Liver (tissue), 9 donors: ENCODE data around the gene GRAP. TPM values are rescaled to one million over a fixed set of nuclear protein-coding genes. Genes with fewer than 3 reads are reported as not detected.
"Not testable (repeated sequence)": the region's sequence is repeated elsewhere in the genome, so short reads cannot be mapped to it uniquely, and the experiment has no call there.

Experiments used
- DNase-seq: peaks from one replicate; pipeline ENCODE4 v3.0.0-alpha.2; 2017; ENCODE audit warnings: low spot score
- H3K27ac ChIP-seq, 2 donors: one replicate each; pipeline ENCODE4 v1.7.0; 2013; ENCODE audit warnings: inconsistent platforms in 2 of 2, low read length in 2 of 2, control low read depth in 1 of 2, low read depth in 1 of 2, mild to moderate bottlenecking in 1 of 2
- H3K27me3 ChIP-seq, 4 donors: one replicate each; pipeline versions ENCODE4 v1.6.1 to v1.7.0; 2013; ENCODE audit warnings: low read length in 3 of 4, inconsistent platforms in 1 of 4, mild to moderate bottlenecking in 1 of 4, moderate library complexity in 1 of 4; ENCODE audit not compliant: control insufficient read depth in 4 of 4, insufficient read depth in 4 of 4
- H3K36me3 ChIP-seq, 4 donors: one replicate each; pipeline versions ENCODE4 v1.6.1 to v1.7.0; 2013; ENCODE audit warnings: low read length in 3 of 4, mild to moderate bottlenecking in 3 of 4, low read depth in 1 of 4, moderate library complexity in 1 of 4; ENCODE audit not compliant: control insufficient read depth in 4 of 4, insufficient read depth in 3 of 4
- H3K4me1 ChIP-seq, 4 donors: one replicate each; pipeline versions ENCODE4 v1.6.1 to v1.7.0; 2013; ENCODE audit warnings: low read length in 3 of 4, mild to moderate bottlenecking in 3 of 4, moderate library complexity in 1 of 4; ENCODE audit not compliant: control insufficient read depth in 4 of 4, insufficient read depth in 4 of 4
- H3K4me3 ChIP-seq, 3 donors: one replicate each; pipeline versions ENCODE4 v1.6.1 to v1.7.0; 2013; ENCODE audit warnings: low read length in 3 of 3, control low read depth in 1 of 3, low read depth in 1 of 3, mild to moderate bottlenecking in 1 of 3
- H3K9ac ChIP-seq, 2 donors: one replicate each; pipeline ENCODE4 v1.7.0; 2013; ENCODE audit warnings: low read length in 2 of 2, mild to moderate bottlenecking in 2 of 2, moderate library complexity in 2 of 2, control low read depth in 1 of 2, low read depth in 1 of 2
- H3K9me3 ChIP-seq, 4 donors: one replicate each; pipeline versions ENCODE4 v1.6.1 to v1.7.0; 2013; ENCODE audit warnings: low read length in 3 of 4; ENCODE audit not compliant: control insufficient read depth in 4 of 4
- ATF3 ChIP-seq: IDR thresholded peaks from 2 replicates; pipeline ENCODE4 v1.6.1; 2016; ENCODE audit warnings: antibody characterized with exemption
- EGR1 ChIP-seq, 2 donors: IDR thresholded peaks; 2 replicates each; pipeline ENCODE4 v1.6.1; 2016 to 2018; ENCODE audit warnings: antibody characterized with exemption in 2 of 2, low read depth in 2 of 2
- FOXA1 ChIP-seq: IDR thresholded peaks from 2 replicates; pipeline ENCODE4 v1.6.1; 2016; ENCODE audit warnings: antibody characterized with exemption
- FOXA2 ChIP-seq: IDR thresholded peaks from 2 replicates; pipeline ENCODE4 v1.6.1; 2016; ENCODE audit warnings: antibody characterized with exemption
- GABPA ChIP-seq, 2 donors: IDR thresholded peaks in 1 of 2; conservative IDR thresholded peaks in 1 of 2; 2 replicates each; pipeline ENCODE4 v1.6.1; 2016; ENCODE audit warnings: antibody characterized with exemption in 2 of 2, mild to moderate bottlenecking in 1 of 2, moderate library complexity in 1 of 2
- HNF4G ChIP-seq: IDR thresholded peaks from 2 replicates; pipeline ENCODE4 v1.6.1; 2016; ENCODE audit warnings: antibody characterized with exemption
- MAX ChIP-seq: IDR thresholded peaks from 2 replicates; pipeline ENCODE4 v1.6.1; 2016; ENCODE audit warnings: antibody characterized with exemption
- REST ChIP-seq: IDR thresholded peaks from 2 replicates; pipeline ENCODE4 v1.6.1; 2016; ENCODE audit warnings: antibody characterized with exemption, mild to moderate bottlenecking
- RXRA ChIP-seq, 2 donors: IDR thresholded peaks; 2 replicates each; pipeline ENCODE4 v1.6.1; 2017 to 2018; ENCODE audit warnings: antibody characterized with exemption in 2 of 2, mild to moderate bottlenecking in 1 of 2
- SP1 ChIP-seq: IDR thresholded peaks from 2 replicates; pipeline ENCODE4 v1.6.1; 2018; ENCODE audit warnings: antibody characterized with exemption, mild to moderate bottlenecking
- TAF1 ChIP-seq: conservative IDR thresholded peaks from 2 replicates; pipeline ENCODE4 v1.6.1; 2016; ENCODE audit warnings: antibody characterized with exemption, mild to moderate bottlenecking
- YY1 ChIP-seq: IDR thresholded peaks from 2 replicates; pipeline ENCODE4 v1.6.1; 2016; ENCODE audit warnings: antibody characterized with exemption, mild to moderate bottlenecking
- WGBS: extraction: QIAGEN DNeasy Blood & Tissue Kit; methylation state at CpG from one replicate; pipeline ENCODE4 v1.1.7; 2013; 5-methylcytosine and 5-hydroxymethylcytosine counted together
- polyA plus RNA-seq, 2 donors: library from polyadenylated mRNA; stranded (reverse) in 1 of 2; unstranded in 1 of 2; fragments of 200-250 nt in 1 of 2; fragments of >200 nt in 1 of 2; fragmentation: Nextera tagmentation in 1 of 2; extraction: Ambion mirVana in 1 of 2; gene quantifications; one replicate each; pipeline versions ENCODE4 v1.2.1 to v1.2.3, GENCODE V29; 2013 to 2015
- total RNA-seq, 2 donors: library from RNA; depleted of rRNA; stranded (reverse); fragments of >200 nt; gene quantifications; one replicate each; pipeline ENCODE4 v1.2.3, GENCODE V29; 2014
- donor health status: healthy.
- donor health status: healthy.
- donor health status: healthy.
- donor health status: healthy.
- donor health status: healthy.

The GRAP gene
- total and polyA plus RNA-seq, 4 donors, result 1.2 to 6.5 (median 5.2) TPM

GRCh38 chr17:19022128-19022527 lies 24.6 kb downstream of the GRAP start:
- Histone ChIP-seq H3K4me3 (no peak overlapping the region), H3K4me1 (peaks cover 0 to under 1% (median 0%) of the 10 kb centered on the region in 4 donors), H3K9me3 (no peaks in the 10 kb centered on the region), H3K9ac (no peak overlapping the region), H3K27ac (no peak overlapping the region), H3K36me3 (peaks cover 0 to 2% (median 0%) of the 10 kb centered on the region in 4 donors), H3K27me3 (no peaks in the 10 kb centered on the region)
- no peak for TF ChIP-seq ATF3
- TF ChIP-seq RXRA (IDR thresholded peaks at IDR 0.05), result no peak
- TF ChIP-seq REST, result no peak
- no peak for TF ChIP-seq HNF4G
- no peak for TF ChIP-seq TAF1
- no peak for TF ChIP-seq EGR1 (IDR thresholded peaks at IDR 0.05; ENCODE audit: low read depth in 2 of 2)
- no peak for TF ChIP-seq FOXA2
- WGBS, result 93% methylated on average over 5 of the region's 5 CpGs
- DNase-seq, result no peak

GRCh38 chr17:19021622-19022083 lies 25.1 kb downstream of the GRAP start:
- H3K36me3 ChIP-seq, result peaks cover 0 to 2% (median 0%) of the 10 kb centered on the region in 4 donors
- H3K9me3 ChIP-seq, result no peaks in the 10 kb centered on the region
- no peaks in the 10 kb centered on the region for H3K27me3 ChIP-seq
- H3K27ac ChIP-seq, result no peak overlapping the region
- TF ChIP-seq MAX, result no peak
- TF ChIP-seq GABPA (IDR thresholded peaks at IDR 0.05 in 1 of 2, conservative IDR thresholded peaks at IDR 0.05 in 1 of 2), result no peak
- TF ChIP-seq ATF3, result no peak
- no peak for TF ChIP-seq FOXA1
- TF ChIP-seq REST, result no peak
- no peak for TF ChIP-seq YY1
- no peak for TF ChIP-seq SP1
- H3K9ac ChIP-seq, result no peak overlapping the region
- no peak overlapping the region for H3K4me3 ChIP-seq
- WGBS, result 97% methylated on average over 24 of the region's 24 CpGs
- DNase-seq, result no peak
- H3K4me1 ChIP-seq, result peaks cover 0 to 5% (median 1%) of the 10 kb centered on the region in 4 donors

GRCh38 chr17:19021011-19021621 lies 25.6 kb downstream of the GRAP start:
- WGBS, result 89% methylated on average over 7 of the region's 7 CpGs
- H3K9me3 ChIP-seq, H3K4me3 ChIP-seq, H3K4me1 ChIP-seq, DNase-seq, H3K27ac ChIP-seq, H3K9ac ChIP-seq, H3K36me3 ChIP-seq, H3K27me3 ChIP-seq: not testable (repeated sequence)
